Transverse colon (tissue), 4 donors: ENCODE results near the gene LRRN3. TPM values are rescaled to one million over a fixed set of nuclear protein-coding genes. Genes with fewer than 3 reads are reported as not detected.

Experiments used
- DNase-seq: peaks from one replicate; pipeline ENCODE4 v3.0.0-alpha.2; 2019
- H3K27ac ChIP-seq, 4 donors: fragments of 200-600 bp; sonication (generic); 2 replicates each; pipeline ENCODE4 v1.5.1; 2016 to 2018; ENCODE audit warnings: inconsistent platforms in 4 of 4
- H3K27me3 ChIP-seq: fragments of 200-600 bp; sonication (generic); 2 replicates; pipeline ENCODE4 v1.5.1; 2017; ENCODE audit warnings: inconsistent platforms
- H3K36me3 ChIP-seq, 4 donors: fragments of 200-600 bp; sonication (generic); 2 replicates each; pipeline ENCODE4 v1.5.1; 2017 to 2019; ENCODE audit warnings: inconsistent platforms in 4 of 4
- H3K4me1 ChIP-seq, 4 donors: fragments of 200-600 bp; sonication (generic); 2 replicates each; pipeline ENCODE4 v1.5.1; 2017 to 2020; ENCODE audit warnings: inconsistent platforms in 4 of 4
- H3K4me3 ChIP-seq, 4 donors: fragments of 200-600 bp; sonication (generic); 1 replicate in 1 of 4; 2 replicates in 3 of 4; pipeline versions ENCODE4 v1.5.1 to v1.6.1; 2017 to 2019; ENCODE audit warnings: inconsistent platforms in 4 of 4
- H3K9me3 ChIP-seq, 2 donors: fragments of 200-600 bp; sonication (generic); 2 replicates each; pipeline ENCODE4 v1.5.1; 2017 to 2019; ENCODE audit warnings: inconsistent platforms in 2 of 2
- CTCF ChIP-seq, 5 experiments: fragments of 200-600 bp in 3 of 5; fragments of 450-650 bp in 2 of 5; sonication (generic) in 3 of 5; IDR thresholded peaks; 1 replicate in 2 of 5; 2 replicates in 3 of 5; pipeline ENCODE4 v1.5.1; 2016 to 2017; ENCODE audit warnings: antibody characterized with exemption in 5 of 5, inconsistent platforms in 3 of 5, mild to moderate bottlenecking in 2 of 5, moderate library complexity in 1 of 5
- EP300 ChIP-seq: sonication (generic); formaldehyde crosslinking; IDR thresholded peaks from one replicate; pipeline ENCODE4 v1.6.1; 2017; ENCODE audit warnings: antibody characterized with exemption, low read depth
- POLR2A ChIP-seq: fragments of 450-650 bp; IDR thresholded peaks from one replicate; pipeline ENCODE4 v1.6.1; 2016; ENCODE audit warnings: antibody characterized with exemption, mild to moderate bottlenecking, moderate library complexity
- POLR2AphosphoS5 ChIP-seq, 3 donors: sonication (generic); formaldehyde crosslinking; IDR thresholded peaks; one replicate each; pipeline ENCODE4 v1.6.1; 2016; ENCODE audit warnings: antibody characterized with exemption in 3 of 3
- WGBS, 2 donors: methylation state at CpG; one replicate each; pipeline ENCODE4 v1.1.5; 2018; ENCODE audit warnings: low coverage in 1 of 2; 5-methylcytosine and 5-hydroxymethylcytosine counted together
- in situ Hi-C, 4 donors: fragments of 200-750 bp; cut with MboI; loops; one replicate each; pipeline versions ENCODE4 v1.15.0 to v1.15.1; 2017; ENCODE audit warnings: low sequenced_read_pairs in 3 of 4, low pct_ligation_motif_present in 1 of 4, low pct_unique_long_range_greater_than_20kb in 1 of 4
- intact Hi-C: fragments of 100-400 bp; cut with DNase I; formaldehyde crosslinking; loops from one replicate; pipeline ENCODE4 v1.15.1; 2023; ENCODE audit warnings: low total_unique reads
- total RNA-seq, 4 donors: library from RNA; depleted of rRNA; stranded (reverse); fragments of >200 nt; gene quantifications; one replicate each; pipeline ENCODE4 v1.1.0, GENCODE V29; 2016

The LRRN3 gene
- total RNA-seq, 4 donors from 2014 or later, result 0.27 to 0.32 TPM; not detected in 2

GRCh38 chr7:111075498-111075897 is 15.4 kb upstream of the LRRN3 start:
- in situ Hi-C loops, result loop anchor here (25.0 kb wide), 2 partner anchors 412 to 662 kb away; no protein-coding TSS in a partner anchor
- 95 to 100% methylated on average over 5 of the region's 5 CpGs for WGBS, 2 donors
- Histone ChIP-seq H3K4me1 (no peaks in the 10 kb centered on the region), H3K27ac (no peak overlapping the region), H3K4me3 (no peak overlapping the region), H3K9me3 (no peaks in the 10 kb centered on the region), H3K27me3 (no peaks in the 10 kb centered on the region), H3K36me3 (no peaks in the 10 kb centered on the region)
- TF ChIP-seq POLR2A (no peak), EP300 (no peak), CTCF (IDR thresholded peaks at IDR 0.05) (no peak)
- intact Hi-C loops, result no loop called here
- DNase-seq, result no peak

GRCh38 chr7:111076205-111076604 is 14.7 kb upstream of the LRRN3 start:
- no peaks in the 10 kb centered on the region for H3K36me3 ChIP-seq
- no peak overlapping the region for H3K4me3 ChIP-seq
- no peaks in the 10 kb centered on the region for H3K27me3 ChIP-seq
- no peak overlapping the region for H3K27ac ChIP-seq
- H3K4me1 ChIP-seq, result no peaks in the 10 kb centered on the region
- H3K9me3 ChIP-seq, result no peaks in the 10 kb centered on the region
- DNase-seq, result no peak
- intact Hi-C loops, result no loop called here
- TF ChIP-seq EP300 (no peak), CTCF (IDR thresholded peaks at IDR 0.05) (no peak), POLR2A (no peak), POLR2AphosphoS5 (IDR thresholded peaks at IDR 0.05) (no peak)
- in situ Hi-C loops, result loop anchor here (25.0 kb wide), 2 partner anchors 411 to 661 kb away; no protein-coding TSS in a partner anchor

- Histone ChIP-seq H3K36me3 (no peaks in the 10 kb centered on the region), H3K27ac (no peak overlapping the region), H3K4me1 (no peaks in the 10 kb centered on the region), H3K4me3 (no peak overlapping the region), H3K9me3 (no peaks in the 10 kb centered on the region), H3K27me3 (no peaks in the 10 kb centered on the region)
- no peak for DNase-seq
- intact Hi-C loops (no loop called here), in situ Hi-C loops (loop anchor here (25.0 kb wide), 2 partner anchors 410 to 660 kb away; no protein-coding TSS in a partner anchor)
- TF ChIP-seq POLR2AphosphoS5 (IDR thresholded peaks at IDR 0.05) (no peak), EP300 (no peak), CTCF (IDR thresholded peaks at IDR 0.05) (no peak), POLR2A (no peak)
- WGBS, 2 donors, result 95 to 97% methylated on average over 2 of the region's 2 CpGs
Observed at GRCh38 chr7:111077001-111077400, 13.9 kb upstream of the LRRN3 start.

- in situ Hi-C loops (loop anchor here (10.0 to 25.0 kb wide), 3 partner anchors 404 to 657 kb away; no protein-coding TSS in a partner anchor), intact Hi-C loops (no loop called here)
- Histone ChIP-seq H3K36me3 (no peaks in the 10 kb centered on the region), H3K4me1 (peaks cover 0 to 4% (median 0%) of the 10 kb centered on the region in 4 donors), H3K27ac (no peak overlapping the region), H3K27me3 (no peaks in the 10 kb centered on the region), H3K9me3 (no peaks in the 10 kb centered on the region), H3K4me3 (no peak overlapping the region)
- TF ChIP-seq CTCF (IDR thresholded peaks at IDR 0.05) (no peak), POLR2AphosphoS5 (IDR thresholded peaks at IDR 0.05) (no peak), POLR2A (no peak), EP300 (no peak)
- no peak for DNase-seq
- WGBS, 2 donors, result 90 to 94% methylated on average over 1 of the region's 1 CpG
Observed at GRCh38 chr7:111080495-111081105, 10.3 kb upstream of the LRRN3 start.
